Measurements from ENCODE around the gene ELMOD3.

GRCh38 chr2:85308896-85309555 lies 45.5 kb upstream of the ELMOD3 start:
- TF ChIP-seq, protein P1, sequence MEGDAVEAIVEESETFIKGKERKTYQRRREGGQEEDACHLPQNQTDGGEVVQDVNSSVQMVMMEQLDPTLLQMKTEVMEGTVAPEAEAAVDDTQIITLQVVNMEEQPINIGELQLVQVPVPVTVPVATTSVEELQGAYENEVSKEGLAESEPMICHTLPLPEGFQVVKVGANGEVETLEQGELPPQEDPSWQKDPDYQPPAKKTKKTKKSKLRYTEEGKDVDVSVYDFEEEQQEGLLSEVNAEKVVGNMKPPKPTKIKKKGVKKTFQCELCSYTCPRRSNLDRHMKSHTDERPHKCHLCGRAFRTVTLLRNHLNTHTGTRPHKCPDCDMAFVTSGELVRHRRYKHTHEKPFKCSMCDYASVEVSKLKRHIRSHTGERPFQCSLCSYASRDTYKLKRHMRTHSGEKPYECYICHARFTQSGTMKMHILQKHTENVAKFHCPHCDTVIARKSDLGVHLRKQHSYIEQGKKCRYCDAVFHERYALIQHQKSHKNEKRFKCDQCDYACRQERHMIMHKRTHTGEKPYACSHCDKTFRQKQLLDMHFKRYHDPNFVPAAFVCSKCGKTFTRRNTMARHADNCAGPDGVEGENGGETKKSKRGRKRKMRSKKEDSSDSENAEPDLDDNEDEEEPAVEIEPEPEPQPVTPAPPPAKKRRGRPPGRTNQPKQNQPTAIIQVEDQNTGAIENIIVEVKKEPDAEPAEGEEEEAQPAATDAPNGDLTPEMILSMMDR (IDR thresholded peaks at IDR 0.05): no peak
- no peak for TF ChIP-seq POLR2AphosphoS5 (IDR thresholded peaks at IDR 0.05)
